Measurements from ENCODE around the gene SEMA3F.

The SEMA3F gene

GRCh38 chr3:50173685-50174516, 18.8 kb downstream of the SEMA3F start:
- no peak for DNase-seq

- DNase-seq, result no peak
These were observed 19.4 kb downstream of the SEMA3F start for GRCh38 chr3:50174517-50174895.

GRCh38 chr3:50174947-50175524, 19.9 kb downstream of the SEMA3F start:
- no peak for DNase-seq

- no peak for DNase-seq
These were observed 22.2 kb downstream of the SEMA3F start for GRCh38 chr3:50177346-50177745.

- DNase-seq, result no peak
These were observed 24.6 kb downstream of the SEMA3F start for GRCh38 chr3:50179710-50180109.

GRCh38 chr3:50181985-50182384, 26.9 kb downstream of the SEMA3F start:
- no peak for DNase-seq

GRCh38 chr3:50182533-50183099, 27.5 kb downstream of the SEMA3F start:
- no peak for DNase-seq

GRCh38 chr3:50183755-50184154, 28.6 kb downstream of the SEMA3F start:
- DNase-seq, result no peak

GRCh38 chr3:50184242-50184978, 29.3 kb downstream of the SEMA3F start:
- DNase-seq, result no peak

- DNase-seq, result no peak
These were observed 30.1 kb downstream of the SEMA3F start for GRCh38 chr3:50185230-50185629.

GRCh38 chr3:50186096-50186495, 31.0 kb downstream of the SEMA3F start:
- DNase-seq, result no peak

- no peak for DNase-seq
These were observed 32.6 kb downstream of the SEMA3F start for GRCh38 chr3:50187750-50188149.

- DNase-seq, result peak; percentile 21
These were observed 34.1 kb downstream of the SEMA3F start for GRCh38 chr3:50189274-50189673.

- DNase-seq, result no peak
These were observed 34.9 kb downstream of the SEMA3F start for GRCh38 chr3:50189989-50190388.

GRCh38 chr3:50190936-50191660, 36.0 kb downstream of the SEMA3F start, which contains the start of gene GNAT1:
TSS of gene GNAT1 (plus strand) at chr3:50191610. CDS start at chr3:50191726, 116 bp downstream.
- no peak for DNase-seq

GRCh38 chr3:50192124-50192523, 37.0 kb downstream of the SEMA3F start:
- no peak for DNase-seq

GRCh38 chr3:50192689-50193141, 37.6 kb downstream of the SEMA3F start:
- peak; percentile 87 for DNase-seq

- no peak for DNase-seq
These were observed 38.2 kb downstream of the SEMA3F start for GRCh38 chr3:50193286-50193685.

GRCh38 chr3:50193746-50194127, 38.6 kb downstream of the SEMA3F start:
- DNase-seq, result no peak

- DNase-seq, result peak; percentile 88
These were observed 39.2 kb downstream of the SEMA3F start for GRCh38 chr3:50194128-50194902.

- DNase-seq, result peak; percentile 57
These were observed 39.9 kb downstream of the SEMA3F start for GRCh38 chr3:50194903-50195500.
